RWPE1 (cell line): Measurements from ENCODE around the gene LMF1.

Experiments
- CTCF ChIA-PET: fragments of 350-600 bp; sonication (Branson Sonifier 250); formaldehyde crosslinking; extraction: SDS; loops from one replicate; lab custom pipeline; 2021; lab: Yijun Ruan, JAX
- POLR2A ChIA-PET: fragments of 400-600 bp; formaldehyde crosslinking; extraction: SDS; loops from one replicate; lab custom pipeline; 2020; ENCODE audit warnings: antibody characterized with exemption; ENCODE audit not compliant: low non-redundant PET; lab: Yijun Ruan, JAX
- DNase-seq: peaks from one replicate; pipeline ENCODE4 v3.0.0; 2012; ENCODE audit warnings: low spot score
- H3K27ac ChIP-seq: fragments of 450-650 bp; 2 replicates; pipeline ENCODE4 v1.5.1; 2017
- TF ChIP-seq, protein P1 (sequence below): fragments of 450-650 bp; conservative IDR thresholded peaks from 2 replicates; pipeline ENCODE4 v1.5.1; 2017; ENCODE audit warnings: low read depth, mild to moderate bottlenecking

Gene LMF1

DNA sequence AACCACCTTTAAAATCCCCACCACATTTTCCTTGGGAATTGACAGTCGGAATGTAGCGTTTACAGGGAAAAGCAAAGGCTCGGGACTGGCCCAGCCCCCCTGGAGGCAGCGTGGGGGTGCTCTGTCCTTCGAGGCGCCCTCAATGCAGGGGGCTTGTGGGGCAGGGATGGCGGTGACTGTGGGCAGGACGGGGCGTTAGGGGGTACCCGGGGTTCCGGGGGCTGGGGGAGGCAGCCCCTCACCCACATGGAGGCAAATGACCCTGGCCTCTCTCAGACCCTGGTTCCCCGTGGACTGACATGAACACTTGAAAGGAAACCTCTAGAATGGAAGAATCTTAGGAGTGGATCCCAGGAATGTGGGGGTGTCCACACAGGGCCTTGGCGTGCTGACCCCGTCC, 91.9 kb downstream of the LMF1 start:
- no peak overlapping the region for H3K27ac ChIP-seq
- TF ChIP-seq, protein P1, sequence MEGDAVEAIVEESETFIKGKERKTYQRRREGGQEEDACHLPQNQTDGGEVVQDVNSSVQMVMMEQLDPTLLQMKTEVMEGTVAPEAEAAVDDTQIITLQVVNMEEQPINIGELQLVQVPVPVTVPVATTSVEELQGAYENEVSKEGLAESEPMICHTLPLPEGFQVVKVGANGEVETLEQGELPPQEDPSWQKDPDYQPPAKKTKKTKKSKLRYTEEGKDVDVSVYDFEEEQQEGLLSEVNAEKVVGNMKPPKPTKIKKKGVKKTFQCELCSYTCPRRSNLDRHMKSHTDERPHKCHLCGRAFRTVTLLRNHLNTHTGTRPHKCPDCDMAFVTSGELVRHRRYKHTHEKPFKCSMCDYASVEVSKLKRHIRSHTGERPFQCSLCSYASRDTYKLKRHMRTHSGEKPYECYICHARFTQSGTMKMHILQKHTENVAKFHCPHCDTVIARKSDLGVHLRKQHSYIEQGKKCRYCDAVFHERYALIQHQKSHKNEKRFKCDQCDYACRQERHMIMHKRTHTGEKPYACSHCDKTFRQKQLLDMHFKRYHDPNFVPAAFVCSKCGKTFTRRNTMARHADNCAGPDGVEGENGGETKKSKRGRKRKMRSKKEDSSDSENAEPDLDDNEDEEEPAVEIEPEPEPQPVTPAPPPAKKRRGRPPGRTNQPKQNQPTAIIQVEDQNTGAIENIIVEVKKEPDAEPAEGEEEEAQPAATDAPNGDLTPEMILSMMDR, result no peak
- ChIA-PET POLR2A (no interaction called here), CTCF (no interaction called here)
- DNase-seq, result no peak

DNA sequence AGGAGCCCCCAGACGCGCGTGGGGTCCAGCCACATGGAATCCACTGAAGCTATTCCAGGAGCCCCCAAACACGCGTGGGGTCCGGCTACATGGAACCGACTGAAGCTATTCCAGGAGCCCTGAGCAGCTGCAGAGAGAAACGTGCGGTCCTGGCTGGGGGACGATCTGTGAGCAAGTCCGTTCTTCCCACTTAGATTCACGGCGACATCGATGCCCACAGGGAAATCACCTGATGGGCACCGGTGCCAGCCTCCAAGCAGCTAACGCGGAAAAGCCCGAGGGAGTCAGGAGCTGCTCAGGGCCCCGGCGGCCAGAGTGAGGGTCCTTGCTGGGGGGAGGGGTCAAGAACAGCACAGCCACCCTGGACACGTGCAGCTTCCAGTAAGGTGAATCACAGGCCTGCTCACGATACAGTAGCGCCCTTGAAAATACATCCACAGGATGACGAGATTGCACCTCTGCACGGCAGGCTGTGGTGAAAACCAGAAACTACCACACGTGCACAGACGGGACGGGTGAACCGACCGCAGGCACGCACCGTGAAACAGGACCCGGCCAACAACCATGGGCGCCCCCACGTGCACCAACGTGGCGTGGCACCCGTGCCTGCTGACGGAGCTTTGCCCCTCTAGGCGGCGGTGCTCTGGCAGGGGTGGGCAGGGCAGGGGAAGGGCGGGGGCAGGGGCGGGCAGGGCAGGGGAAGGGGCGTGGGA, 92.6 kb downstream of the LMF1 start:
- no peak for DNase-seq
- no peak overlapping the region for H3K27ac ChIP-seq
- ChIA-PET CTCF (no interaction called here), POLR2A (no interaction called here)
- TF ChIP-seq, protein P1, result no peak

DNA sequence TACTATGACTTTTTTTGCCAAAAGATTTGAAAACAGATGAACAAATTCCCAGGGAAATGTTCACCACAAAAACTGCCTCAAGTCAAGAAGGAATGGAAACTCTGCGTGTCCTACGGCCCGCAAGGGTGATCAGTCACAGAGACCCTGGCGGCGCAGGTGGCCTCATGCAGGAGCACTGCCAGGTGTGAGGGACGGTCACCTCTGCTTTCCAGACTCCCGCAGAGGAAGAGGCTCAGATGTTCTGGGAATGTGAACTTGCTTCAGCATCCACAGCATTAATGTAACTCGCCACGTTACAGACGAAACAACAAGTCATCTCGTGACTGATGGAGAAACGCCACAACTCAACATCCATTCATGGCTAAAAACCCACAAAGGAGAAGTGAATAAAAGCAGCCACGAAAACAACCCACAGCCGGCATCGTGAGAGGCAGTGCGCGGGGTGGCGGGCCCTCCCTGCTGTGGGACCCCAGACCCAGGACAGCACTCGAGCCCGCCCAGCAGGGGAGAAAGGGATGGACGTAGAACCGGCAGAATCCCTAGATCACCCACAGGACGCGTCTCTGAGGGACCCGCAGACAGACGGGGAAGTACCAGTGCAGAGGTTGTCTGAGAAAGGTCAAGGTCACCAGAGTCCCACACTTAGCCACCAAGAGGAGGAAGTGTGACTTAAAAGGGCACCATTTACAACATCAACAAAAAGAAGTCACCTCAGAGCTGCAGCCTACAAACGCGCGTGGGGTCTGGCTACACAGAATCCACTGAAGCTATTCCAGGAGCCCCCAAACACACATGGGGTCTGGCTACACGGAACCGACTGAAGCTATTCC, 93.3 kb downstream of the LMF1 start:
- no peak overlapping the region for H3K27ac ChIP-seq
- no peak for DNase-seq
- CTCF ChIA-PET, result no interaction called here
- POLR2A ChIA-PET, result no interaction called here
- TF ChIP-seq, protein P1, result no peak

DNA sequence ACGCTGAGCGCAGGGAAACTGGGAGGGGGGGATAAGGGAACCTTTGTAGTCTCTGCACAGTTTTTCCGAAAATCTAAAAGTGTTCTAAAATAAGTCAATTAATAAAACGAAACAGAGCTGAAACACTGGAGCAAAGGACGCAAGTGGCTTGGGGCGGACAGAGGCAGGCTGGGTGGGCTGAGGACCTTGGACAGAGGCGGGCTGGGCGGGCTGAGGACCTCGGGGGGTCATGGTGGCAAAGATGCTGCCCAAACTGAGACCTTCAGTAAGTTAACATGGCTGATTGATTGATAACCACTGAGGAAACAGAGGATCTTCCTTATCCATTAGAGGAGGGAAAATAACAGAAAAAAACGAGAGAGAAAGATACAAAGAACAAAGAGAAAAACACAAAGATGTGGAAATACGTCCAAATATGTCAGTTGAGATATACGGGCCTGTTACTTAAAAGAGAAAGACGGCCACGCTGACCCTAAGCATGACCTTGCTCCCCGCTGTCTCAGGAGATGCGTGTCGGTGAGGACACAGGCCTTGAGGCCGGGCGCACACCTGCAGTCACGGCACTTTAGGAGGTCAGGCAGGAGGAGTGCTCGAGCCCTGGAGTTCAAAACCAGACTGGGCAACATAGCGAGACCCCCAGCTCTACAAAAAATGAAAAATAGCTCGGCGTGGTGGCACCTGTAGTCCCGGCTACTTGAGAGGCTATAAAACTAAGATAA, 94.1 kb downstream of the LMF1 start:
- TF ChIP-seq, protein P1, result no peak
- CTCF ChIA-PET, result no interaction called here
- no peak for DNase-seq

DNA sequence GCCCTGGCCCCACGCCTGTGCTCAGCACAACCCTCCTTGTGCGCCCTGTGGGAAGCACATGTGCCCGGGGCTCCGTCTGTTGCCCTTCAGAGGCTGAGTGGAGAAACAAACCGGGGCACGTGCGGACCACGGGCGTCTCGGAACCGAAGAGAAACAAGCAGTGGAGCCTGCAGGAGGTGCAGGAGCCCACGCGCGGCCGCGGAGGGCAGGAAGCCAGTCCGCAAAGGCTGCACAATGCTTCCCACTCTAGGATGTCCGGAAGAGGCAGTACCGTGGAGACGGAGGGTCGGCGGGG, 94.8 kb downstream of the LMF1 start:
- no peak for DNase-seq
- ChIA-PET CTCF (no interaction called here), POLR2A (no interaction called here)
- H3K27ac ChIP-seq, result no peak overlapping the region
- TF ChIP-seq, protein P1, result no peak

More for the DNA sequence above, 94.1 kb downstream of the LMF1 start:
- H3K27ac ChIP-seq, result no peak overlapping the region
- POLR2A ChIA-PET, result no interaction called here

DNA sequence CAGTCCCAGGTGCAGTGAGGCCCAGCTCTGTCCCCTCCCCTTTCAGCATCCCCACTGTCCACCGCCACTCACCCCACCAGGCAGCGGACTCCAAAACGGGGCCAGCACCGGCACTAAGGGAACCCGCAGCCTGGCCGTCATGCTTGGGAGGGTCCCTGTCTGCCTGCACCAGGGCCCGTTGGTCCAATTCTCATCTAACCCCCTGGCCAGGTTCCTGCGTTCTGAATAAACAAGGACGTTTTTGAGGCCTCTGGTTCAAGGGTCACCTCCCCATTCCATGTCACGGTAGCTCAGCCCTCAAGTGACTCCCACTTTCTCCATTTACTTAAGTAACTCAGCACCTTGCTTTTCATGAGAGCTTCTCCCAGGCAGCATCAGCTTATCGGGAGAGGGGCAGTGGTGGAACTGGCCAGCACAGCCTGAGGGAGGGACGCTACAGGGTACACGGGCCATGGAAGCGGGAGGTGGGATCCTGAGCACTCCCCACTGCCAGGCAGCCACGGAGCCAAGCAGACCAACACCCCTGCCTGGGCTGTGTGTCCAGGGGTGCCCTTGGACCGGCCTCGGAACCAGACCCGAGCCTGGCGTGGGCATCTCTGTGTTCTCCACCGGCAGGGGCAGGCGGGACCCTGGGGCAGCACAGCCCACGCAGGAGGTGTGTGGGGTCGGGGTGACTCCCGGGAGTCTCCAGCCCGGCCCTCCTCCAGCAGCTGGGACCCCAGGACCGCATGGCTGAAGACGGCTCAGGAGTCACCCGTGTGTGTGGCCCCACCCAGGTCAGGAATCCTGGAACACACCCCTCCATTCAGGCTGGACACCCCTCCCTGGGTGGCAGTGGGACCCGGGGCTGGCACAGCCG, 95.4 kb downstream of the LMF1 start:
- CTCF ChIA-PET, result no interaction called here
- POLR2A ChIA-PET, result no interaction called here
- H3K27ac ChIP-seq, result no peak overlapping the region

More for the DNA sequence above, 95.4 kb downstream of the LMF1 start:
- no peak for DNase-seq
- TF ChIP-seq, protein P1, result no peak
